Muscle of leg (tissue), 11 donors: ENCODE results near the gene TMEM182. TPM values are rescaled to one million over a fixed set of nuclear protein-coding genes. Genes with fewer than 3 reads are reported as not detected.
A peak's percentile ranks its signal among the peaks of the same experiment; 100 is the strongest.

ENCODE experiments used
- DNase-seq: peaks from one replicate; pipeline ENCODE4 v3.0.0; 2013
- H3K27ac ChIP-seq: one replicate; pipeline ENCODE4 v1.5.1; 2013; ENCODE audit warnings: mild to moderate bottlenecking, low read length, control low read depth
- H3K27me3 ChIP-seq: one replicate; pipeline ENCODE4 v1.6.1; 2013; ENCODE audit warnings: low read length; ENCODE audit not compliant: control insufficient read depth, insufficient read depth
- H3K36me3 ChIP-seq: one replicate; pipeline ENCODE4 v1.6.1; 2013; ENCODE audit warnings: low read length; ENCODE audit not compliant: control insufficient read depth, insufficient read depth
- H3K4me1 ChIP-seq: one replicate; pipeline ENCODE4 v1.6.1; 2013; ENCODE audit warnings: low read length; ENCODE audit not compliant: control insufficient read depth, insufficient read depth
- H3K4me3 ChIP-seq: one replicate; pipeline ENCODE4 v1.5.1; 2013; ENCODE audit warnings: low read length, control low read depth
- H3K9me3 ChIP-seq: replicated peaks from 2 replicates; pipeline ENCODE4 v1.6.1; 2013; ENCODE audit warnings: low read depth, low read length; ENCODE audit not compliant: control insufficient read depth
- WGBS: methylation state at CpG from one replicate; pipeline ENCODE4 v1.1.5; 2013; ENCODE audit warnings: missing lambda C conversion rate; ENCODE audit not compliant: insufficient coverage; 5-methylcytosine and 5-hydroxymethylcytosine counted together
- polyA plus RNA-seq, 8 donors: library from polyadenylated mRNA; unstranded; fragments of 120-200 nt; gene quantifications; one replicate each; pipeline versions ENCODE4 v1.2.1 to v1.2.3, GENCODE V29; 2013; ENCODE audit warnings: inconsistent platforms in 1 of 8, low replicate concordance in 1 of 8; ENCODE audit not compliant: insufficient read length in 8 of 8, insufficient read depth in 1 of 8
- total RNA-seq: library from RNA; stranded (reverse); fragments of 120-200 nt; gene quantifications from one replicate; pipeline ENCODE4 v1.2.4, GENCODE V29; 2013

TMEM182 gene
- total and polyA plus RNA-seq, 9 donors: 90.4 to 171 (median 111) TPM

- Histone ChIP-seq H3K36me3 (peaks cover 4% of the 10 kb centered on the region), H3K27ac (peak overlapping the region; percentile 13), H3K9me3 (no peaks in the 10 kb centered on the region), H3K27me3 (no peaks in the 10 kb centered on the region), H3K4me1 (peaks cover 17% of the 10 kb centered on the region), H3K4me3 (no peak overlapping the region)
- no peak for DNase-seq
- WGBS: no CpG with 5 or more reads among the region's 2 CpGs
Observed at GRCh38 chr2:102782187-102782586, 20.4 kb downstream of the TMEM182 start.

DNA sequence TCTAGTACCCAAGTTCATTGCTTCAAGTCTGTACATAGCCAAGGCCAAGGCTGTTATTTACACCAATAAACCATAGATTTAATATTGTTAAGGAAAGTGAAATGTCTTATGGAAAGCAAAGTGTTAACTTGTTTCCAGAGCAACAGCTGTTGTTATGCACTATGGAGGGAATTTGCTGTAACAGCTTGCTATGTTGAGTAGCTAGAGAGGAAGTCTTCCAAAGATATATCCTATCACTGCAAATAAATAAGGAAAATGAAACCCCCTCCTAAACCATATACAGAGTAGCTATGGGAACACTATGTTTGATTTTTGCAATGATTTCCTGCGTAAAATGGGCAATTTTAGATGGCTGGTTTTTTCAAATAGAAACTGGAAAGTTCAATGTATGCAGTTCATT, 21.1 kb downstream of the TMEM182 start:
- Histone ChIP-seq H3K27ac (peak overlapping the region; percentile 79), H3K36me3 (peaks cover 8% of the 10 kb centered on the region), H3K9me3 (no peaks in the 10 kb centered on the region), H3K27me3 (no peaks in the 10 kb centered on the region), H3K4me1 (peaks cover 18% of the 10 kb centered on the region), H3K4me3 (no peak overlapping the region)
- no CpG with 5 or more reads among the region's 1 CpG for WGBS
- DNase-seq: peak; percentile 75

GRCh38 chr2:102783506-102784183, 21.8 kb downstream of the TMEM182 start:
- WGBS: 50% methylated on average over 7 of the region's 7 CpGs
- H3K27ac ChIP-seq: peak overlapping the region; percentile 79
- no peak overlapping the region for H3K4me3 ChIP-seq
- peaks cover 8% of the 10 kb centered on the region for H3K36me3 ChIP-seq
- peaks cover 25% of the 10 kb centered on the region for H3K4me1 ChIP-seq
- H3K27me3 ChIP-seq: no peaks in the 10 kb centered on the region
- no peaks in the 10 kb centered on the region for H3K9me3 ChIP-seq
- peak; percentile 53 for DNase-seq

- DNase-seq: peak; percentile 62
- 33% methylated on average over 3 of the region's 3 CpGs for WGBS
- no peaks in the 10 kb centered on the region for H3K27me3 ChIP-seq
- H3K36me3 ChIP-seq: peaks cover 8% of the 10 kb centered on the region
- peaks cover 35% of the 10 kb centered on the region for H3K4me1 ChIP-seq
- H3K9me3 ChIP-seq: no peaks in the 10 kb centered on the region
- H3K27ac ChIP-seq: peak overlapping the region; percentile 13
- no peak overlapping the region for H3K4me3 ChIP-seq
Observed at GRCh38 chr2:102784940-102785339, 23.1 kb downstream of the TMEM182 start.

GRCh38 chr2:102788216-102788884, 26.5 kb downstream of the TMEM182 start:
- H3K27me3 ChIP-seq: no peaks in the 10 kb centered on the region
- DNase-seq: no peak
- peaks cover 8% of the 10 kb centered on the region for H3K36me3 ChIP-seq
- 65% methylated on average over 5 of the region's 5 CpGs for WGBS
- H3K9me3 ChIP-seq: no peaks in the 10 kb centered on the region
- peak overlapping the region; percentile 32 for H3K27ac ChIP-seq
- H3K4me3 ChIP-seq: no peak overlapping the region
- peaks cover 34% of the 10 kb centered on the region for H3K4me1 ChIP-seq

DNA sequence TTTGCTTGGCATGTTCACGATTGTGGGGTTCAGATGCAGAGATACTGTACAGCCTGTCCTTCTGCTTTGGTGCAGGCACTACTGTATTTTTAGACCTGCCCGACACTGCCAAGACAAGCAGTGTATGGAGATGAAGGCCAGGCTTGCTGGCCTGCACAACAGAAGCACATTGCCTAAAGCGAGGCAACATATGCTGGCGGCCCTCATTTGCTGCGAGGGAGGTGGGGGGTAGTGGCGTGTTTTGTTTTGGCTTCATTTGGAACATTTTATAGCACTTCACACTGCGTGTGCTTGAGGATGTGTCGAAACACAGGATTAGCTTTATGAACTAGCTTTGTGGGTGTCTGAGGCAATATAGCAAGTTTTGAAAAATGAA, 27.0 kb downstream of the TMEM182 start:
- H3K9me3 ChIP-seq: no peaks in the 10 kb centered on the region
- no peak overlapping the region for H3K27ac ChIP-seq
- no peaks in the 10 kb centered on the region for H3K27me3 ChIP-seq
- no peak for DNase-seq
- H3K4me3 ChIP-seq: no peak overlapping the region
- peaks cover 8% of the 10 kb centered on the region for H3K36me3 ChIP-seq
- 51% methylated on average over 6 of the region's 8 CpGs for WGBS
- peaks cover 29% of the 10 kb centered on the region for H3K4me1 ChIP-seq

DNA sequence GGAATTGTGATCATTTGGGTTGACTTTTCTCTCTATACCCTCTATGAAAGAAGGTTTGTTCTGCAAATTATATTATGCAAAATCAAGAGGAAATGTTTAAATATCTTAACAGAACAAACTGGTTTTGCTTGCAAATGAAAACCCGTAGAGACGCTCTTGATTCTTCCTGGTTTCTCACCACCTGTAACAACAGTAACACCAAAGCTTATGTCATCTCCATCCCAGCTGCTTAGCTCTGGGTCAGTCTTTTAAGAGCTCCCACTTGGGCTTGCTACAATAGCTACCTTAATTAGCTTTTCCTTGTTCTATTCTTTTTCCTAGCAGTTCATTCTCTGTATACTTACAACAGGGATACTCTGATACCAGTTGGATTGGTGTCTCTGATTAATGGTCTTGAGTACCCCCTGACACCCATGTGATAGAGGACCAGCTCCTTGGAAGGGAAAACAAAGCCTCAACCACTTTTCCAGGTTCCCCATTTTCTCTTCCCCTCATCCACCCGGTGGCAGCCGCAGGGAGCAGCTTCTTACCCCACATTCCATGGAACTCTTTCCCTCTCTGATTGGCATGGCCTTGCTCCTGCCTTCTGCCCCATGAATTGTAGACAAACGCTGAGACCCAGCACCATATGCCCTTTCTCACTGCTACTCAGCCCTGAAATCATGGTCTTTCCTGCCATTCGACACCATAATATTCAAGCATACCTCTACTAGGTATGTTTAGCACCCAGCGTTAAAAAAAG, 27.7 kb downstream of the TMEM182 start:
- no peak overlapping the region for H3K4me3 ChIP-seq
- peak overlapping the region; percentile 33 for H3K27ac ChIP-seq
- 65% methylated on average over 6 of the region's 7 CpGs for WGBS
- H3K4me1 ChIP-seq: peaks cover 29% of the 10 kb centered on the region
- DNase-seq: no peak
- H3K9me3 ChIP-seq: no peaks in the 10 kb centered on the region
- peaks cover 8% of the 10 kb centered on the region for H3K36me3 ChIP-seq
- no peaks in the 10 kb centered on the region for H3K27me3 ChIP-seq

DNA sequence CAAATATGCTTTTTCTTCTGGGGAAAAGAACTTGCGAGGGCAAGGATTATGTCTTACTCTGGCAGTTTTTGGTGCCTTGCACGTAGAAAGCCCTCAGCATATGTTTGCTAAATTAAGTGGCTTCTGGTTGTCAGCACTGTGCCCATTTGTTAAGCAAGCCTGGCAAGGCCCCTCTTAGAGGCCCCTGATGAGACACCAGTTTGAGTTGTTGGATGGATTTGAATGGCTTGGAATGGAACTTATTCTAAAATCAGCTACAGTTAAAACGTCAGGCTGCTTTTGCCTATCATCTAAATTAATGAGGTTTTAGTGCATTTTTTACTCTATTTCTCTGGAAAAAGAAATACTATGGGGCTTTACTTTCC, 28.2 kb downstream of the TMEM182 start:
- Histone ChIP-seq H3K9me3 (no peaks in the 10 kb centered on the region), H3K36me3 (peaks cover 8% of the 10 kb centered on the region), H3K27me3 (no peaks in the 10 kb centered on the region), H3K4me1 (peaks cover 28% of the 10 kb centered on the region), H3K27ac (no peak overlapping the region), H3K4me3 (no peak overlapping the region)
- no peak for DNase-seq
- WGBS: 100% methylated on average over 1 of the region's 3 CpGs

DNA sequence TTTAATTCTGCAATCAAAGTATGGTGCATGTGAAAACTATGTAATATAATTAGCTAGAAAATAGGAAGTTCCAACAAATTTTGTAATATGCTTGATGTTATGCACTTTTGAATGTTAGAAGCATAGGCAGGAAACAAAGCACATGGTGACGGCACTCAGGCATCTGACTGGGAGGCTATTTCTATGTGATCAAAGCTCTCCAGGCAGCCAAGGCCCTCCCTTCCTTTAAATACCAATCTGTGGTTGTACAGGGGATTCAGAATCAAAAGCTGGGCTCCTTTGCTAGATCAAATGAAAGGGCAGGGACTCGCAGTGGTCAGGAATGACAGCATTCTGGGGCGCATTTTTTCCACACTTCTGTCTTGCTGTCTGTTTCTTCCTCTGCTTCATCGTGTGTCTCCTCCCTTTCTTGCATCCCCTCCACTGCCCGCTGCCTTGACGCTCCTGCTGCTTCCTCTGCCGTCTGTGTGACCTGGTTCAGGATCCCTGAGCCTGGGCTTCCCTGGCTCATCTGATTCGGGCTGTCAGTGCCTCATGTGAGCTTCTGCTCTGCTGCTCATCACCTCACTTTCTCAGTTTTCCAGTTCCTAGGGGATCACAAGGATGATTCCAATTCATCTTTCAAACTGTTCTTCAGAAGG, 30.9 kb downstream of the TMEM182 start:
- Histone ChIP-seq H3K4me3 (no peak overlapping the region), H3K4me1 (peaks cover 26% of the 10 kb centered on the region), H3K27me3 (no peaks in the 10 kb centered on the region), H3K27ac (no peak overlapping the region), H3K9me3 (no peaks in the 10 kb centered on the region), H3K36me3 (no peaks in the 10 kb centered on the region)
- WGBS: 70% methylated on average over 7 of the region's 8 CpGs
- no peak for DNase-seq

DNA sequence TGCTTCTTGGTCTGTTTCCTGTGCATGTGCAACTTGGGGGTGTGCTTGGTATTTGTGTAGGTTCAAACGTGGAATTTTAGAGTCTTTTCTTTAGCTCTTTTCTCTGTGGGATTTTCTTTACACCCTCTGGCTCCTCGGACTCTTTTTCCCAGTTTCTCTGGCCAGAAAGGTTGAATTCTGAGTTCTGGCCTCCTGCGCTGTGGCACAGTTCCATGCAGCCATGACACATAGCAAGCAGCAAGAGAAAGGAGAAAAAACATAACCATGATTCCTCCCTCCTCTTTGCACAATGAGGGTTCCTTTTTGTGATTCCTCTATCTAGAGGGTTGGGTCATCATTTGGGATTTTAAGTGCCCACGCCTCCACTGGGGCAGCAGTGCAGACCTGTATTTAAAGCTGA, 33.8 kb downstream of the TMEM182 start:
- Histone ChIP-seq H3K27ac (no peak overlapping the region), H3K4me1 (peaks cover 5% of the 10 kb centered on the region), H3K9me3 (peaks cover 1% of the 10 kb centered on the region), H3K4me3 (no peak overlapping the region), H3K36me3 (peaks cover 6% of the 10 kb centered on the region), H3K27me3 (no peaks in the 10 kb centered on the region)
- 100% methylated on average over 1 of the region's 4 CpGs for WGBS
- DNase-seq: no peak
